GM12864 (cell line): ENCODE results near the gene FZD7.

Experiments used
- DNase-seq: peaks from one replicate; pipeline ENCODE4 v3.0.0-alpha.2; 2011; ENCODE audit warnings: low read depth
- H3K4me3 ChIP-seq: 2 replicates; pipeline ENCODE4 v1.5.1; 2011; ENCODE audit warnings: mild to moderate bottlenecking, low read depth, low read length, control low read depth
- CTCF ChIP-seq: IDR thresholded peaks from 2 replicates; pipeline ENCODE4 v1.5.1; 2011; ENCODE audit warnings: low read depth, mild to moderate bottlenecking, moderate library complexity, low read length, control low read depth, inconsistent platforms; ENCODE audit errors: missing control alignments

FZD7 gene

DNA sequence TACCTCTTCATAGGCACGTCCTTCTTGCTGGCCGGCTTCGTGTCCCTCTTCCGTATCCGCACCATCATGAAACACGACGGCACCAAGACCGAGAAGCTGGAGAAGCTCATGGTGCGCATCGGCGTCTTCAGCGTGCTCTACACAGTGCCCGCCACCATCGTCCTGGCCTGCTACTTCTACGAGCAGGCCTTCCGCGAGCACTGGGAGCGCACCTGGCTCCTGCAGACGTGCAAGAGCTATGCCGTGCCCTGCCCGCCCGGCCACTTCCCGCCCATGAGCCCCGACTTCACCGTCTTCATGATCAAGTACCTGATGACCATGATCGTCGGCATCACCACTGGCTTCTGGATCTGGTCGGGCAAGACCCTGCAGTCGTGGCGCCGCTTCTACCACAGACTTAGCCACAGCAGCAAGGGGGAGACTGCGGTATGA lies 2.3 kb downstream of the FZD7 start:
- no peak overlapping the region for H3K4me3 ChIP-seq
- no peak for DNase-seq
- no peak for TF ChIP-seq CTCF

GRCh38 chr2:202036601-202037037 lies 3.0 kb downstream of the FZD7 start:
- H3K4me3 ChIP-seq = no peak overlapping the region
- no peak for DNase-seq
- TF ChIP-seq CTCF = no peak

GRCh38 chr2:202037086-202037485 lies 3.4 kb downstream of the FZD7 start:
- TF ChIP-seq CTCF = no peak
- no peak overlapping the region for H3K4me3 ChIP-seq
- no peak for DNase-seq

DNA sequence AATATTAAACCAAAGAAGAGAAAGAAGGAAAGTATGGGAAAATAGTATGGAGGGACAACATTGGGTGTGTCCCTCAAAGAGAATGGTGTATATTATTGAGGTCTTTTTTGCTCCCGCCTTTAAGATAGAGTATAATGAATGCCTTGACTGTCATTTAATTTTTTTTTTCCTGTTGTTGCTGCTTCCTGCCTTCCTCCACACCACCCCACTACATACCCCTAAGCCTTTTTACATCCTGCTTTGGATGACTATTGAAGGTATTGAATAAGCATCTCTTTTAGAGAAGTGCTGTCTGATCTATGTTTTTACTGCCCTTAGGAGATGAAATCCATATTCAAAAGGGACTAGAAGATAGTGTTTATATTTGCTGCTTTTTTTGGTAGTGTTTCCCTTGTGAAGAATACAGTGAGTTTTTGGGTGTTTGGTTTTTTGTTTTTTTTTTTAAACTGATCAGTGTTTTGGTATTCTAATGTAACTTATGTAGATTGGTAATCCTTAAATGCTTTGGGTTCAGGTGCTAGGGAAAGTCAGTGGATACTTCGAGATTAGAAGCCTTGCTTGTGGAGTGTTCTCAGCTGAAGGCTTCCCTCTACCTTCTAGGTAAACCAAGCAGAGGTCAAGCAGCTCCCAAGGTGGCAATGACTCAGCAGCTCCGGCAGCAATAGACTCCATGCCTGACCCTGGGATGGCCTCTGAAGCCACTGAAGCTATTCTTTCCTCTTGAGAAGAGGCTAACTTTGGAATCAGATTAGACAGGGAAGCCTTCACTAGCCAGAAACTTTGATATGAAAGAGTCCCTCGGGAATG lies 5.0 kb downstream of the FZD7 start:
- no peak overlapping the region for H3K4me3 ChIP-seq
- TF ChIP-seq CTCF = no peak
- DNase-seq = no peak

DNA sequence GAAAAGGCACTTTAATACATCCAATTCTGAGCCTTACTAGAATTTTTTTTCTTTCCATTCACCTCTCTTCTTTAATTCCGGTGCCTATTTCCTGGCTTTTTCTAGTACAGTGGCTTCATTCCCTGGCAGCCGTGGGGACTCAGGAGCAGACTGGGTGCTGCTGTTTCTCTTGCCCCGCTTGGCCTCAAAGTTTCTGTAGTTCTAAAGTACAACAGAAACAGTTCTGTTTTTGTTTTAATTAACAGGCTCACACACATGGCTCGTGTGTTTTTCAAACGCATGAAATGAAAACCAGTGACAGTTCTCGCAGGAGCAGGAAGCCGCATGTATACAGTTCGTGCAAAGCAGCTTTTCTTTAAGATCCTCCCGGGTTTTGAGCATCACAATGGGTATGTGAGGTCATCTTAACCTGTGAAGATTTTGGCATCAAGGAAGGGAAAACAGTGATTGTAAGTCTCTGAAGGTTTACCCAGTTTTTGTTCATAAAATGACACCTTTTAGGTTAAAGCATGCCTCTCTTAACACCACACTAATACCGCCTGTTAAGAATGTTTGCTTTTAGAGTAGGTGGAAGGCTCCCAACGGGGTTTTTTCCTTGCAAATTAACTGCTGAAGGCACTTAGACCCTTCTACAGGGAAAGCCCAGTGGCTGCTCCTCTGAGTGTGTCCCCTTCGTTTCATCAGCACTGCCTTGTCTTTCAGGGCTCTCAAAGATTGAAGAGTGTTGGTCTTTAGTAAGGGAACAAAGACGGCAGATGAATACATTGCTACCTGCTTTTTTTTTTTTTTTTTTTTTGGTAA lies 5.8 kb downstream of the FZD7 start:
- no peak overlapping the region for H3K4me3 ChIP-seq
- no peak for TF ChIP-seq CTCF
- no peak for DNase-seq

DNA sequence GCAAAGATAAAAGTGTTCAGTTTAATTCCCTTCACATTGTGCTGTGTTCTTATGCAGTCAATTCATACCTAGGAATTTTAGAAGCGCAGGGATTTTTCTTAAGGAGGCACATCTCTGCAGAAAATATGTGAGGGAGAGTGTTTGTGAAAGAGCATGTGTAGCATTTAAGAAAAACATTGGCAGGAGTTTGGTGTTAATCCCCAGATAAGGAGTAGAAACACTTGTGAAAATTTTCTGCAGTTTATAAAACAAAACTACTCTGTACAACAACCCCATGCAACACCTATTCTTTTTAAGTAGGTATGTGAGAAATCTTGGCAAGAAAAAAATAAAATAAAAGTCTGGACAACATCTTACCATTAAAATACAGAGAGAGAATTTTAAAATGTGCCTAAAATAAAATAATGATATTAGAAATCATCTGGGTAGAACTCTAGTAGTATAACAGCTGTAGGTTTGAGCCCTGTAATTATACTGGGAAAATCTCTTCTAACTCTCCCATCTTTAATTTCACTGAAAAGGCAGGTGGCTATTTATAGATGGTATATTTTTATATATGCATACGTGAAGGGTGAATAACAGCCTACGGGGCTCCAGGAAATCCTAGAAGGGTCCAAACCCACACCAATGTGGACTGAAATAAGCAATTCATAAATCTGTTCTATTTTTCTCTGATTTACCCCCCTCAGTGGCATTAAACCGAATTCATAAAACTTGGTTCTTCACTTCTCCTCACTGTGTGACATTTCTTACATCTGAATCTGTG lies 6.6 kb downstream of the FZD7 start:
- H3K4me3 ChIP-seq = no peak overlapping the region
- TF ChIP-seq CTCF = no peak
- DNase-seq = no peak
